ENCODE results near the gene HHAT.

HHAT gene

GRCh38 chr1:210464519-210465039 lies 135.9 kb downstream of the HHAT start:
- TF ChIP-seq, protein P1, sequence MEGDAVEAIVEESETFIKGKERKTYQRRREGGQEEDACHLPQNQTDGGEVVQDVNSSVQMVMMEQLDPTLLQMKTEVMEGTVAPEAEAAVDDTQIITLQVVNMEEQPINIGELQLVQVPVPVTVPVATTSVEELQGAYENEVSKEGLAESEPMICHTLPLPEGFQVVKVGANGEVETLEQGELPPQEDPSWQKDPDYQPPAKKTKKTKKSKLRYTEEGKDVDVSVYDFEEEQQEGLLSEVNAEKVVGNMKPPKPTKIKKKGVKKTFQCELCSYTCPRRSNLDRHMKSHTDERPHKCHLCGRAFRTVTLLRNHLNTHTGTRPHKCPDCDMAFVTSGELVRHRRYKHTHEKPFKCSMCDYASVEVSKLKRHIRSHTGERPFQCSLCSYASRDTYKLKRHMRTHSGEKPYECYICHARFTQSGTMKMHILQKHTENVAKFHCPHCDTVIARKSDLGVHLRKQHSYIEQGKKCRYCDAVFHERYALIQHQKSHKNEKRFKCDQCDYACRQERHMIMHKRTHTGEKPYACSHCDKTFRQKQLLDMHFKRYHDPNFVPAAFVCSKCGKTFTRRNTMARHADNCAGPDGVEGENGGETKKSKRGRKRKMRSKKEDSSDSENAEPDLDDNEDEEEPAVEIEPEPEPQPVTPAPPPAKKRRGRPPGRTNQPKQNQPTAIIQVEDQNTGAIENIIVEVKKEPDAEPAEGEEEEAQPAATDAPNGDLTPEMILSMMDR (IDR thresholded peaks at IDR 0.05) = no peak

- TF ChIP-seq, protein P1 (IDR thresholded peaks at IDR 0.05) = no peak
Observed at GRCh38 chr1:210465150-210465549, 136.4 kb downstream of the HHAT start.

DNA sequence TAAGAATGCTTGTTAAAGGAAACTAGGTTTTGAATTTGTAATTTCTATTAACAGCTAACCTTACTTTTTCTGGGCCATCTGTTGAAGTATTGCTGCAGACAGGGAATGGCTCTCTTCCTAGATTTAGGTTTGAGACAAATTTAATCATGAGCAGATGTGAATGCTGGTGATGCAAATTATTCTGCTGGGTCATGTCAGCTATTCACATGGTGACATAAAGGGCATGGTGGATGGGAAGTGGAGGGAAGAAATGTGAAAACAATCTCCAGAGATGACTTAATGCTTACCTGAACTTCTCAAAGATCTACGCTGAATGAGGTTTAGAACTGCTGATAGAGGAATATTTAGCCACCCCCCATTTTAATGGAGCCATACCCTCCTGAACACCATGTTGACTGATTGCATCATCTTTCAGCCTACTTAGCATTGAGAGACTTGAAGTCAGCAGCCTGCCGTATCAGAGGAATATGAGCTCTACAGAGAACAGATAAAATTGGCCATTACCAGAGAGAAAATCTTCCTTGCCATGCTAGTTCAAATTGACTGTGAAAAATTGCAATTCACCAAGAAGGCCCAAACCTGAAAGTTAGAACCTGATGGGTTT lies 138.8 kb downstream of the HHAT start:
- TF ChIP-seq, protein P1 (IDR thresholded peaks at IDR 0.05) = no peak

DNA sequence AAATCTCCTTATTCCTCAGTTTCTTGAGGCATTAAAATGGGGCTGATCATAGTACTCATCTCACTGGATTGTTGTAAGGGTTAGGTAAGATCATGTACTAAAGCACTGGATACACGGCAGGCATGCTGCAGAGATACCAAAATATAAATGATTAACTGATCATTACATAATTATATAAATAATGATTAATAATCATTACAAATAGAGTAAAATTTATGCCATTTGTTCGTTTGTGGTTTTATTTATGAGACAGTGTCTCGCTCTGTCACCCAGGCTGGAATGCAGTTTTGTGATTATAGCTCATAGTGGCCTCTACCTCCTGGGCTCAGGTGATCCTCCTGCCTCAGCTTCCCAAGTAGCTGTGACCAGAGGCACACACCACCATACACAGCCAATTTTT lies 140.7 kb downstream of the HHAT start:
- TF ChIP-seq, protein P1 (IDR thresholded peaks at IDR 0.05) = no peak

DNA sequence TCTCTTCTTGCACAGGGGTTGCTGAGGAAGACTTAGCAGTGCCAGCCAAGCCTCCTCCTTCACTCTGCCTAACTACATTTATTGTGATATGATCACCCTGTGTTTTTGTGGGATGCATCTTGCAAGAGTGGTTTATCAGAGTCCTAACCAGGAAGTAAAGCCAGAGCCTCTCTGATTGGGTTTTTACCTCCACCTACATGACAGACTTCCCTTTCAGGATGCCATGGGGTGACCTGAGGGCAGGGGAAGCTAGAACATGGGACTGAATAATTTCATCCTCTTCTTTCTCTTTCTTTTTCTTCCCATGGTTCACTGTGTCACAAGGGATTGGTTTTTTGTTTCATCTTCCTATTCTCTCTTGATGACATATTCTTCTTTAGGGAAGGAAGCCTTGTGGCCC lies 146.6 kb downstream of the HHAT start:
- TF ChIP-seq, protein P1 (IDR thresholded peaks at IDR 0.05) = no peak

DNA sequence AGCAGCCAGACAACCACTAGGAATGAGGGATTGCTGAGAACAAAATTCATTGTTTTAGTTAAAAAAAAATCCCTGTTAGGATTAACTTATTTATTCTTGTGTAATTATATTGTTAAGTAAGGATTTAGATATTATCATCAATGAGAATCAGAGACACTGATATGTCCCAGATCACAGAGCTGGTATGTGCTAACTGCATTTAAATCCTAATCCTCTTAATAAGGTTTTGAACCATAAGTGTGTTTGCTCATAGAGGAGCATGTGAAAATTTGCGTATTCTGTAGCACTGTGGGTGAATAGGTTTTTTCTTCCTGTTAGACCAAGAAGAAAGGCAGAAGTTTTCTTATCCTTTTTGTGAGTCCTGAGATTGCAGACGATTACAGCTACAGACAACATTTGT lies 147.1 kb downstream of the HHAT start:
- TF ChIP-seq, protein P1 (IDR thresholded peaks at IDR 0.05) = no peak

DNA sequence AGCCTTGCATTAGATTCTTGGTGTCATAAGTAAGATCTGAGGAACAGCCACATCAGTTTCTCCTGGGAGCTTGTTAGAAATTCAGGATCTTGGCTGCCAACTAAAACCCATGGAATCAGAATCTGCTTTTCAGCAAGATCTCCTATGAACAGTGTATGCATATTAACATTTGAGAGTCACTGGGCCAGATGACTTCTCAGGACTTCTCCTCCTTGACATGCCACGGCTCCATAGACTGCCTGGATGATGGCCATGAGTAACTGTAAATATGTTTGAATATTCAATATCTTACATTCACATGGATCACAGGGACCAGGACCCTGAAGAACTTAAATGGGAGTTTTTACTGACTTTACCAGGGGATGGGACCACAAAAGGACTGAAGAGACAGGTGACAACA lies 148.0 kb downstream of the HHAT start:
- TF ChIP-seq, protein P1 (IDR thresholded peaks at IDR 0.05) = no peak
